DMS114 treated with DMSO at 0.1 percent for 48 hours (cell line): ENCODE measurements around the gene TM9SF3.
"Not testable (repeated sequence)": the region's sequence is repeated elsewhere in the genome, so short reads cannot be mapped to it uniquely, and the experiment has no call there.

Experiments used
- DNase-seq: peaks from one replicate; lab custom pipeline; 2025; ENCODE audit not compliant: unreplicated experiment; lab: John Stamatoyannopoulos, UW

Gene TM9SF3

DNA sequence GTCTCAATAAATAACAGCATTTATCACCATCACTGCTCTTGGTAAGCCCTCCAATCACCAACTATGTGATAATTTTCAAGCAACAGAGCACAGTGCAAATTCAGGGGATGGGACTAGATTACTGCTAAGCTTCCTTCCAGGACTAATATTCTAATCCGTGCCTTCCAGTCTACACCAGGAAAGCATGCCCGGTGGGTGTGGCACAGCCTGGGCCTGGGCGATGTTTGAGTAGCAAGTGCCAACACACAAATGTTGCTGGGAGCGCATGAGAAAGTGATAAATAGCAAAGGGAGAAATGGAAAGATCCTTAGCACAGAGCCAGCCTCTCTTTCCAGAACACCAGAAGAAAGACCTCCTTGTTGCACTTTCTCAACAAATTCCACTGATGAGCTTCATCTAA lies 13.5 kb upstream of the TM9SF3 start:
- no peak for DNase-seq

- DNase-seq = no peak
Observed at GRCh38 chr10:96598846-96599245, 12.0 kb upstream of the TM9SF3 start.

- no peak for DNase-seq
Observed at GRCh38 chr10:96596422-96597407, 9.9 kb upstream of the TM9SF3 start.

DNA sequence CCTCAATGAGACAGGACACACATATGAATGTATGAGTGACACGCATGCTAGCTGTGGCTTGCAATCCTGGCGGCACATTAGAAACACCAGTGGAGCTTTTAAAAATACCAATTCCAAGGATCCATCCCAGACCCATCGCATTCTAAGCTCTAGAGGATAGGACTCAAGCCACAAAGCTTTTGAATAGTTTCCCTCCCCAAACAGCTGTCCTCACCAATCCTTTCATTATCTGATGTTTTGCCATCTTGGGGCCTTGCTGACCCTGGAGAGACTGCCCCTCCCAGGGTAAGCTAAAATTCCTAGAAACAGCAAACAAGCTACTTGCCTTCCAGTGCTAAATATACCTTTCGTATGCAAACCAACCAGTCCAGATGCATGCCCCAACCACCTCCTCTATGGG lies 8.9 kb upstream of the TM9SF3 start:
- no peak for DNase-seq

- DNase-seq = no peak
Observed at GRCh38 chr10:96591946-96592345, 5.1 kb upstream of the TM9SF3 start.

GRCh38 chr10:96588616-96589419 lies 2.0 kb upstream of the TM9SF3 start:
- no peak for DNase-seq

DNA sequence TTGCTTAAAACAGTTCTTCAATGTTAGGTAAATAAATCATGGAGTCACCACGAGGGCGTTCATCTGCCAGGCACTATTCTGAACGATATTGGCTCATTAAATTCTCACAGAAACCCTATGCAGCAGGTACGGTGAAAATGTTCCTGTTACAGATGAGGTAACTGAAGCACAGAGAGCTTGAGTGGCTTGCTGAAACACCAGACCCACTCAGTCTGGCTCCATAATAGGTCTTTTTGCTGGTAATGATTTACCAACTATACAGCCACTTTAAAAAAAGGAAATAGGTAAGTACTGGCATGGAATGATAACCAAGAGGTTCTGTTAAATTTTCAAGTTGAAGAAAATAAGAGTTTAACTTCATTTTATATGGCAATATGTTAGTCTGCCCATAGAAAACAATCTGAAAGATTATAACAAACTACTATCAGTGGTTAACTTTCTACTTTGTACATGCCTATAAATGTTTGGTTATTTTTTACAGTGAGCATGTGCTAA lies 1.3 kb upstream of the TM9SF3 start:
- DNase-seq = no peak

DNA sequence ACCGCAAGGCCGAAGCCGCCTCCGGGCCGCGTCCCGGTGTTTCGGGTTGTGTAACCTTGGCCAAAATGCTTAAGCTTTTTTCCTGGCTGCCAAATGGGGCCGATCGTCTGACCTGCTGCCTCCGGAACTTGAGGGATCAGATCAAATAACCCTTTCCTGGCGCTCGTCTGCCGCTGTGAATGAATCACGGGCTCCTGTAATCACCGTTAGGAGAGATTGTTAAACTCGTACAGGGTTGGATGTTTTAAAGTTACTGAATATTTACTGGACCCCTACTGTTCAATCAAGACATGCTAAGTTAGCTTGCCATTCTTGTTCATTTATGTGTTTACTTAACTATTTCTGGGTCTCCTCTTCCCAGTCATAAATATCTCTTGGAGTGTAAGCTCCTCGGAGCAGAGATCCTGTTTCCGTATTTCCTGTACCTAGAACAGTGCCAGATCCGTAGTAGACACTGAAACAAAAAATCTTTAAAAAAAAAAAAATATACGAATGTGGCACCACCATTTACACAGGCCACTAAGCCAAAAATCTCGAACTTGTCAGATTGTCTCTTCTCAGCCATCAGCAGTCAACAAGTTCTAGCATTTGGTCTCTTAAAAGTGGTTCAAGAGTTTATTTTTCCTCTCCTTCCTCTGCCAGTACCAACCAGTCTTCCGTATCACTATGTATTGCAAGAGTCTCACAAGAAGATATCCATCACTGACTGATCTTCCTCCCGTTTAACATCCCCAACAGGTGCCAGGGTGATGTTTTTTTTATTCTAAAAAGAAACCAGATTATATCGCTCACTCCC lies 650 bp upstream of the TM9SF3 start:
- DNase-seq = peak; percentile 23

DNA sequence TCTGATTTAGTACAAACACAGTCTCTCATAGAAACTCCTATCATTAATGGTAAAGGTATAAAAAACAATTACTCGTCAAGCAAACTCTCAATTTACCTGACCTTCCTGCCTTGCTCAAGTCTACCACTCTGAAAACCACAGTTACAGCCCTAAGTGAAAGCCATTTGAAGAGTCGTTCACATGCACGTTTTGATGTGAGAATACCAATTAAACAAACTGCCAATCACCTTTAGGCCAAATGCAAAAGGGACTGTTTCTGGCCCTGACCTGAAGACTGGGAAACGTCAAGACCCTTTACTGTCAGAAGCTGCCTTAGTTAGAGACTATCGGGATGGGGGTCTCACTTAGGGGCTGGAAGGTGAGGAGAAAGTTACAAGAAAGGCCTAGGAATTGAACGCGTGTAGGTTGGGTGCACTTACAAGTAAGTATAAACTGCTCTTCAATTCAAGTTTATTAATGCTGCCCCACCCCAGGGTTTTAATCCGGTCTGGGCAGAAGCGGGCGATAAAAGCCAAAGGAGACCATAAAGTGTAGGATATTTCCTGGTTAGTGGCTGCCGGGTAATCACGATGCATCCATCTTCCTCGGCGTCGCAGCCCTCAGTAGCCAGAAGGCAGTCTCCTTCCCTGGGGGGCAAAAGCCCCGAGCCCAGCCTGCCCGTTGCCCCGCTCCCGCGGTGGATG lies 935 bp downstream of the TM9SF3 start:
- peak; percentile 30 for DNase-seq

DNA sequence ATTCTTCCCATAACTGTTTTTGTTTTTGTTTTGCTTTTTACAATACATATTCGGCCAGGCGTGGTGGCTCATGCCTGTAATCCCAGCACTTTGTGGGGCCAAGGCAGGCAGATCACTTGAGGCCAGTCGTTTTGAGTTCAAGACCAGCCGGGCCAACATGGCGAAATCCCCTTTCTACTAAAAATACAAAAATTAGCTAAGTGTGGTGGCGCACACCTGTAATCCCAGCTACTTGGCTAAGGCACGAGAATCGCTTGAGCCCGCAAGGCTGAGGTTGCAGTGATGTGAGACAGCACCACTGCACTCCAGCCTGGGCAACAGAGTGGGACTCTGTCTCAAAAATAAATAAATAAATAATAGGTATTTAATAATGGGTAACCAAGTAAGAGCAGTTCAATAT lies 2.3 kb downstream of the TM9SF3 start:
- DNase-seq = no peak

DNA sequence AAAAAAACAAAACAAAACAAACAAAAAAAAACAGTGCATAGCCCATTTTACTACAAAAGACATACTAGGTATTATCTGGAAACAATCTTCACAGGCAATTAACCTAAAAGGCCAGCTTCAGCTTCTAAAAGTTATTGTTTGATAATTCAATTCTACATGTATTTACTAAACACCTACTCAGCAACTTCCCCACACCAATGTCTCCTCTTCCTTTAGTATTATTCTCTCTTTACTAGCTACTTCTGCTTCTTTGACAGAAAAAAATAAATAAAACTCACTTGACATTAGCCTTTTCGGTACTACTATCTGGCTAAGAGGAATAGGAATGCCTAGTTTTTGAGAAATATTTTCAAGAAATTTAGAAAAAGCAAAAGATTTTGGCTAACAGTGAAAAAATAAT lies 2.8 kb downstream of the TM9SF3 start:
- DNase-seq = no peak

- no peak for DNase-seq
Observed at GRCh38 chr10:96579133-96579532, 7.7 kb downstream of the TM9SF3 start.

- DNase-seq = no peak
Observed at GRCh38 chr10:96578633-96579032, 8.2 kb downstream of the TM9SF3 start.

GRCh38 chr10:96578022-96578421 lies 8.8 kb downstream of the TM9SF3 start:
- DNase-seq = no peak

DNA sequence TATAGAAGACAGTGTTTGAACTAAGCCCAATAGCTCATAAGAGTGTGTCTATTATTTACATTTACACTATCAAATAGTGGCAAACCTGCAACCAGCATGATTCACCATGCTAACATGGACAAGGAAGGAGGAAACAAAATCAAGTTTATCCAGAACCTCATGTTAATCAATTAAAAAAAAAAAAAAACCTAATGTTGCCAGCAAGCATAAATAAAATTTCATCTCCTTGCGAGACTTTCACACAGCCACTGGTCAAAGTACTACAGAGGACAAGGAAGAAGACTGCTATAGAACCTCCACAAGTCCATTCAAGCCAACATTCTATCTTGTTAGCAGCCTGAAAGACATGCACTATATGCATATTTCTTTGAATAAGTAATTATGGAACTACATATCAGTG lies 9.7 kb downstream of the TM9SF3 start:
- no peak for DNase-seq

GRCh38 chr10:96576277-96576980 lies 10.4 kb downstream of the TM9SF3 start:
- DNase-seq = no peak

DNA sequence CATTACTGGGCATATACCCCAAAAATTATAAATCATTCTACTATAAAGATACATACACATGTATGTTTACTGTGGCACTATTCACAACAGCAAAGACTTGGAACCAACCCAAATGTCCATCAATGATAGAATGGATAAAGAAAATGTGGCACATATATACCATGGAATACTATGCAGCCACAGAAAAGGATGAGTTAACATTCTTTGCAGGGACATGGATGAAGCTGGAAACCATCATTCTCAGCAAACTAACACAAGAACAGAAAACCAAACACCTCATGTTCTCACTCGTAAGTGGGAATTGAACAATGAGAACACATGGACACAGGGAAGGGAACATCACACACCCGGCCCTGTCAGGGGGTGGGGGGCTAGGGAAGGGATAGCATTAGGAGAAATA lies 12.2 kb downstream of the TM9SF3 start:
- not testable (repeated sequence) for DNase-seq

GRCh38 chr10:96573036-96573435 lies 13.8 kb downstream of the TM9SF3 start:
- DNase-seq = no peak

GRCh38 chr10:96570983-96571964 lies 15.5 kb downstream of the TM9SF3 start:
- DNase-seq = no peak
